ENCODE data around the gene CDO1.

The CDO1 gene

GRCh38 chr5:115796656-115797055, 19.8 kb downstream of the CDO1 start:
- no peaks in the 10 kb centered on the region for H3K9me3 ChIP-seq (ENCODE audit: control insufficient read depth in 2 of 2, low read length in 2 of 2)
- H3K4me1 ChIP-seq (ENCODE audit: control insufficient read depth in 2 of 2, insufficient read depth in 2 of 2, low read length in 2 of 2), result no peaks in the 10 kb centered on the region
- no peak overlapping the region for H3K27ac ChIP-seq (ENCODE audit: low read depth in 2 of 2, low read length in 2 of 2)
- peaks cover 3% of the 10 kb centered on the region in 2 donors for H3K27me3 ChIP-seq (ENCODE audit: control insufficient read depth in 2 of 2, insufficient read depth in 2 of 2, low read length in 2 of 2)
- H3K4me3 ChIP-seq (ENCODE audit: low read length in 2 of 2), result no peak overlapping the region
- no peak overlapping the region for H3K9ac ChIP-seq (ENCODE audit: low read depth in 1 of 2, low read length in 2 of 2)
- no peaks in the 10 kb centered on the region for H3K36me3 ChIP-seq (ENCODE audit: control insufficient read depth in 2 of 2, insufficient read depth in 2 of 2, low read length in 2 of 2)

DNA sequence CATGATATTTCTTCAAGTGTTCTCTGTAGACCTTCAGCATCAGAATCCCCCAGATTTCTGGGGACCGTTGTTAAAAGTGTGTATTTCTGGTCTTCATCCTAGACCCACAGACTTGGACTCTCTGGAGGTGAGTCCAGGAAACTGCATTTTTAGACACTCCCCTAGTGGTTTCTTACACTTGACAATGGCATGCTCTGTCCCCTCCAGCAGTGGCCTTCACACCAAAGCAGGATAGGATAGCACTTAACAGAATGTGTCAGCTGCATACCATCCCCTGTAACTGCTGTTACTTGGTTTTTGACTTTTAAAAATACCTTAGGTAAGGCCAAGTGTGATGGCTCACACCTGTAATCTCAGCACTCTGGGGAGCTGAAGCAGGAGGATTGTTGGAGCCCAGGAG, 20.8 kb downstream of the CDO1 start:
- no peak overlapping the region for H3K4me3 ChIP-seq (ENCODE audit: low read length in 2 of 2)
- no peaks in the 10 kb centered on the region for H3K9me3 ChIP-seq (ENCODE audit: control insufficient read depth in 2 of 2, low read length in 2 of 2)
- H3K9ac ChIP-seq (ENCODE audit: low read depth in 1 of 2, low read length in 2 of 2), result no peak overlapping the region
- H3K36me3 ChIP-seq (ENCODE audit: control insufficient read depth in 2 of 2, insufficient read depth in 2 of 2, low read length in 2 of 2), result no peaks in the 10 kb centered on the region
- H3K4me1 ChIP-seq (ENCODE audit: control insufficient read depth in 2 of 2, insufficient read depth in 2 of 2, low read length in 2 of 2), result no peaks in the 10 kb centered on the region
- H3K27me3 ChIP-seq (ENCODE audit: control insufficient read depth in 2 of 2, insufficient read depth in 2 of 2, low read length in 2 of 2), result peaks cover 3% of the 10 kb centered on the region in 2 donors
- no peak overlapping the region for H3K27ac ChIP-seq (ENCODE audit: low read depth in 2 of 2, low read length in 2 of 2)

DNA sequence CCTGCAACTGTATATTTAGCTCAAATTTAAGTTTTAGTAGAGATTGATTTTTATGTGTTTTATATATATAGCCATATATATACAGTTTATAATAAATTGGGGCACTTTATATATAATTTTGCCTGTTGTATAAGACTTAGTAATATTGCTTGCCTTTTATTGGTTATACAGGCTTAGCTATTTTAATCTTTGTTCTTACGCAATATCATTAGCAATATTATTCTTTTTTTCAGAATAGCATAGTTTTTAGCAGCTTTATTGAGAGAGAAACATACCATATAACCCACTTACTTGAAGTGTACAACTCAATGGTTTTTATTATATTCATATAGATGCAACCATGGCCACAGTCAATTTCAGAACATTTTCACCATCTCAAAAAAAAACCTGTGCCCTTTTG, 28.0 kb downstream of the CDO1 start:
- Histone ChIP-seq H3K4me1 (ENCODE audit: control insufficient read depth in 2 of 2, insufficient read depth in 2 of 2, low read length in 2 of 2) (no peaks in the 10 kb centered on the region), H3K36me3 (ENCODE audit: control insufficient read depth in 2 of 2, insufficient read depth in 2 of 2, low read length in 2 of 2) (no peaks in the 10 kb centered on the region), H3K9me3 (ENCODE audit: control insufficient read depth in 2 of 2, low read length in 2 of 2) (no peaks in the 10 kb centered on the region), H3K27ac (ENCODE audit: low read depth in 2 of 2, low read length in 2 of 2) (no peak overlapping the region), H3K4me3 (ENCODE audit: low read length in 2 of 2) (no peak overlapping the region), H3K27me3 (ENCODE audit: control insufficient read depth in 2 of 2, insufficient read depth in 2 of 2, low read length in 2 of 2) (peaks cover 0 to 3% of the 10 kb centered on the region in 2 donors), H3K9ac (ENCODE audit: low read depth in 1 of 2, low read length in 2 of 2) (no peak overlapping the region)

GRCh38 chr5:115787426-115787825, 29.0 kb downstream of the CDO1 start:
- no peaks in the 10 kb centered on the region for H3K27me3 ChIP-seq (ENCODE audit: control insufficient read depth in 2 of 2, insufficient read depth in 2 of 2, low read length in 2 of 2)
- H3K27ac ChIP-seq (ENCODE audit: low read depth in 2 of 2, low read length in 2 of 2), result no peak overlapping the region
- H3K4me1 ChIP-seq (ENCODE audit: control insufficient read depth in 2 of 2, insufficient read depth in 2 of 2, low read length in 2 of 2), result no peaks in the 10 kb centered on the region
- no peak overlapping the region for H3K4me3 ChIP-seq (ENCODE audit: low read length in 2 of 2)
- no peak overlapping the region for H3K9ac ChIP-seq (ENCODE audit: low read depth in 1 of 2, low read length in 2 of 2)
- H3K36me3 ChIP-seq (ENCODE audit: control insufficient read depth in 2 of 2, insufficient read depth in 2 of 2, low read length in 2 of 2), result no peaks in the 10 kb centered on the region
- no peaks in the 10 kb centered on the region for H3K9me3 ChIP-seq (ENCODE audit: control insufficient read depth in 2 of 2, low read length in 2 of 2)

- H3K9ac ChIP-seq (ENCODE audit: low read depth in 1 of 2, low read length in 2 of 2), result no peak overlapping the region
- no peak overlapping the region for H3K4me3 ChIP-seq (ENCODE audit: low read length in 2 of 2)
- H3K27ac ChIP-seq (ENCODE audit: low read depth in 2 of 2, low read length in 2 of 2), result no peak overlapping the region
- no peaks in the 10 kb centered on the region for H3K9me3 ChIP-seq (ENCODE audit: control insufficient read depth in 2 of 2, low read length in 2 of 2)
- H3K36me3 ChIP-seq (ENCODE audit: control insufficient read depth in 2 of 2, insufficient read depth in 2 of 2, low read length in 2 of 2), result no peaks in the 10 kb centered on the region
- no peaks in the 10 kb centered on the region for H3K27me3 ChIP-seq (ENCODE audit: control insufficient read depth in 2 of 2, insufficient read depth in 2 of 2, low read length in 2 of 2)
- no peaks in the 10 kb centered on the region for H3K4me1 ChIP-seq (ENCODE audit: control insufficient read depth in 2 of 2, insufficient read depth in 2 of 2, low read length in 2 of 2)
These were observed 30.9 kb downstream of the CDO1 start for GRCh38 chr5:115785381-115786065.

GRCh38 chr5:115778417-115778816, 38.0 kb downstream of the CDO1 start:
- Histone ChIP-seq H3K9me3 (ENCODE audit: control insufficient read depth in 2 of 2, low read length in 2 of 2) (no peaks in the 10 kb centered on the region), H3K4me3 (ENCODE audit: low read length in 2 of 2) (no peak overlapping the region), H3K27ac (ENCODE audit: low read depth in 2 of 2, low read length in 2 of 2) (no peak overlapping the region), H3K9ac (ENCODE audit: low read depth in 1 of 2, low read length in 2 of 2) (no peak overlapping the region), H3K27me3 (ENCODE audit: control insufficient read depth in 2 of 2, insufficient read depth in 2 of 2, low read length in 2 of 2) (peaks cover 0 to 2% of the 10 kb centered on the region in 2 donors), H3K36me3 (ENCODE audit: control insufficient read depth in 2 of 2, insufficient read depth in 2 of 2, low read length in 2 of 2) (no peaks in the 10 kb centered on the region), H3K4me1 (ENCODE audit: control insufficient read depth in 2 of 2, insufficient read depth in 2 of 2, low read length in 2 of 2) (no peaks in the 10 kb centered on the region)

- H3K9me3 ChIP-seq (ENCODE audit: control insufficient read depth in 2 of 2, low read length in 2 of 2), result no peaks in the 10 kb centered on the region
- peaks cover 0 to 2% of the 10 kb centered on the region in 2 donors for H3K27me3 ChIP-seq (ENCODE audit: control insufficient read depth in 2 of 2, insufficient read depth in 2 of 2, low read length in 2 of 2)
- H3K4me1 ChIP-seq (ENCODE audit: control insufficient read depth in 2 of 2, insufficient read depth in 2 of 2, low read length in 2 of 2), result no peaks in the 10 kb centered on the region
- H3K36me3 ChIP-seq (ENCODE audit: control insufficient read depth in 2 of 2, insufficient read depth in 2 of 2, low read length in 2 of 2), result no peaks in the 10 kb centered on the region
- no peak overlapping the region for H3K27ac ChIP-seq (ENCODE audit: low read depth in 2 of 2, low read length in 2 of 2)
- no peak overlapping the region for H3K4me3 ChIP-seq (ENCODE audit: low read length in 2 of 2)
- no peak overlapping the region for H3K9ac ChIP-seq (ENCODE audit: low read depth in 1 of 2, low read length in 2 of 2)
These were observed 39.5 kb downstream of the CDO1 start for GRCh38 chr5:115776989-115777388.

DNA sequence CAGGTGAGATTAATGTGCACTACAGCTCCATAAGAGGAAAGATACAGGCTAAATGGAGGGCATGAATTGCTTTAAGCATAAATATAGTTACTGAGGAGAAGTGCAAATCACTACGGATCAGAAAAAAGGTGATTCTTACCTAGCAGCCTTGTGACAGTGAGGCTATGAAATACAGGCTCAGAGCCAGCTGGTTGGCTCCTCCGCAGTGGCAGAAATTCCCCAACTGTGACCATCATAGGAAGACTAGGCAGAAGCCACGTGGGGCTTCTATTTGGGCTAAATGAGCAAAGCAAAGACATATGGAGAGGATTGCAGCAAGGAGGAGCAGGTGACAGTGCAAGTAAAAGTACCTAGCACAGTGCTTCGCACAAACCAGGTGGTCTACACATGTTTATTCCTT, 40.5 kb downstream of the CDO1 start:
- Histone ChIP-seq H3K4me3 (ENCODE audit: low read length in 2 of 2) (no peak overlapping the region), H3K36me3 (ENCODE audit: control insufficient read depth in 2 of 2, insufficient read depth in 2 of 2, low read length in 2 of 2) (no peaks in the 10 kb centered on the region), H3K9me3 (ENCODE audit: control insufficient read depth in 2 of 2, low read length in 2 of 2) (no peaks in the 10 kb centered on the region), H3K4me1 (ENCODE audit: control insufficient read depth in 2 of 2, insufficient read depth in 2 of 2, low read length in 2 of 2) (no peaks in the 10 kb centered on the region), H3K27me3 (ENCODE audit: control insufficient read depth in 2 of 2, insufficient read depth in 2 of 2, low read length in 2 of 2) (peaks cover 0 to 2% of the 10 kb centered on the region in 2 donors), H3K9ac (ENCODE audit: low read depth in 1 of 2, low read length in 2 of 2) (no peak overlapping the region), H3K27ac (ENCODE audit: low read depth in 2 of 2, low read length in 2 of 2) (no peak overlapping the region)

- H3K9me3 ChIP-seq (ENCODE audit: control insufficient read depth in 2 of 2, low read length in 2 of 2), result no peaks in the 10 kb centered on the region
- H3K27me3 ChIP-seq (ENCODE audit: control insufficient read depth in 2 of 2, insufficient read depth in 2 of 2, low read length in 2 of 2), result peaks cover 0 to 2% of the 10 kb centered on the region in 2 donors
- H3K36me3 ChIP-seq (ENCODE audit: control insufficient read depth in 2 of 2, insufficient read depth in 2 of 2, low read length in 2 of 2), result no peaks in the 10 kb centered on the region
- H3K4me1 ChIP-seq (ENCODE audit: control insufficient read depth in 2 of 2, insufficient read depth in 2 of 2, low read length in 2 of 2), result no peaks in the 10 kb centered on the region
- H3K9ac ChIP-seq (ENCODE audit: low read depth in 1 of 2, low read length in 2 of 2), result no peak overlapping the region
- no peak overlapping the region for H3K4me3 ChIP-seq (ENCODE audit: low read length in 2 of 2)
- no peak overlapping the region for H3K27ac ChIP-seq (ENCODE audit: low read depth in 2 of 2, low read length in 2 of 2)
These were observed 41.8 kb downstream of the CDO1 start for GRCh38 chr5:115774684-115775083.

DNA sequence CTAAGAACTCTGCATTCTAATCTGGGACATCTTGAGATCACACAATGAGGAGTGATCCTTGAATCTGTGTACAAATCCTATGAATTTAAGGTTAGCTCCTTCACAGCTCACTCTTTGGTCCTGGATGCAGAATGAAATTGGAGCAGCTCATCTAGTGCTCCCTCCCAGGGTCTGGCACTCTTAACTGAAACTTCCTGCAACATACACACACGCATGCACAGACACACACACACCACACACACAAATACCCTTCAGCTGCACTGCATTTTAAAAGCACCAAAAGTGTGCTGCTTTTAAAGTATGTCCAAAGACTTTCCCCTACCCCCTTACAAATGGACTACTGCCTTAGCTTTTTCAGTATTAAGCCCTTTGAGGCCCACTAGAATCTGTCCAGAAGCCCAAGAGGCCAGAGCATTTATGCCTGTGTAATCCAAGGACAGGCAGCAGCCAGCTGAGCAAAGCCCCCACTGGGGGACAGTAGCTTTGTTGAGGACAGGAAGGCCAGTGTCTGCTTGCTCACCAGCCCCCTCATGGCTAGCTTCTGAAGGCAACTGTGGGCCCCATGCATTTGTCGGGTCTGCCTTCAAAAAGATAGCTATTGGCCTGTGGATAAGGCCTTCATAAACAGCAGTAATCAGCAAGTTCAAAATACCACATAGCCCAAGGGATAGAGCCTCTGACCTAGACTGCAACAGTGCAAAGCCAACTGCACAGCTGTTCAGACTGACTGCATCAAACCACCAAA, 43.6 kb downstream of the CDO1 start:
- Histone ChIP-seq H3K27me3 (ENCODE audit: control insufficient read depth in 2 of 2, insufficient read depth in 2 of 2, low read length in 2 of 2) (peaks cover 0 to 2% of the 10 kb centered on the region in 2 donors), H3K4me3 (ENCODE audit: low read length in 2 of 2) (no peak overlapping the region), H3K4me1 (ENCODE audit: control insufficient read depth in 2 of 2, insufficient read depth in 2 of 2, low read length in 2 of 2) (no peaks in the 10 kb centered on the region), H3K36me3 (ENCODE audit: control insufficient read depth in 2 of 2, insufficient read depth in 2 of 2, low read length in 2 of 2) (no peaks in the 10 kb centered on the region), H3K27ac (ENCODE audit: low read depth in 2 of 2, low read length in 2 of 2) (no peak overlapping the region), H3K9me3 (ENCODE audit: control insufficient read depth in 2 of 2, low read length in 2 of 2) (no peaks in the 10 kb centered on the region), H3K9ac (ENCODE audit: low read depth in 1 of 2, low read length in 2 of 2) (no peak overlapping the region)

Measured in mucosa of rectum (tissue), 2 donors.